PC-9 (cell line): Measurements from ENCODE around the gene FJX1. TPM values are rescaled to one million over a fixed set of nuclear protein-coding genes. Genes with fewer than 3 reads are reported as not detected.
A peak's percentile ranks its signal among the peaks of the same experiment; 100 is the strongest.

ENCODE experiments used
- BruUV-seq: library from RNA; stranded (reverse); fragments of 400-500 nt; replicated peaks from 2 replicates; lab custom pipeline; 2021; lab: Mats Ljungman, UMichigan
- CTCF ChIA-PET: fragments of 300-600 bp; sonication (Branson Sonifier 250); formaldehyde crosslinking; loops from one replicate; lab custom pipeline; 2022; ENCODE audit warnings: antibody characterized with exemption; lab: Charles Lee
- POLR2A ChIA-PET: fragments of 300-600 bp; sonication (Branson Sonifier 250); formaldehyde crosslinking; loops from one replicate; lab custom pipeline; 2022; ENCODE audit warnings: antibody characterized with exemption; ENCODE audit not compliant: unreplicated experiment; lab: Charles Lee
- DNase-seq, 2 experiments: peaks; one replicate each; pipeline versions ENCODE4 v3.0.0 to v3.0.0-alpha.2; 2015 to 2022; ENCODE audit warnings: mixed read lengths in 1 of 2
- H2AFZ ChIP-seq: fragments of 200-600 bp; sonication (generic); 2 replicates; pipeline ENCODE4 v1.8.1; 2017; ENCODE audit warnings: antibody characterized with exemption
- H3F3A ChIP-seq: fragments of 200-600 bp; sonication (generic); 2 replicates; pipeline ENCODE4 v1.8.1; 2017; ENCODE audit warnings: antibody characterized with exemption, mild to moderate bottlenecking, low read depth; ENCODE audit not compliant: insufficient read depth
- H3K27ac ChIP-seq: fragments of 200-600 bp; sonication (generic); 2 replicates; pipeline ENCODE4 v1.6.1; 2016; ENCODE audit warnings: mixed run types
- H3K27me3 ChIP-seq: fragments of 200-600 bp; sonication (generic); 2 replicates; pipeline ENCODE4 v1.6.1; 2016; ENCODE audit warnings: low read depth, mixed run types; ENCODE audit not compliant: insufficient read depth
- H3K36me3 ChIP-seq: fragments of 200-600 bp; sonication (generic); 2 replicates; pipeline ENCODE4 v1.6.1; 2016; ENCODE audit warnings: low read depth, mixed run types
- H3K4me1 ChIP-seq: fragments of 200-600 bp; sonication (generic); replicated peaks from 2 replicates; pipeline ENCODE4 v1.6.1; 2016; ENCODE audit warnings: mixed run types; ENCODE audit not compliant: insufficient read depth
- H3K4me2 ChIP-seq: fragments of 200-600 bp; sonication (generic); 2 replicates; pipeline ENCODE4 v1.6.1; 2017; ENCODE audit warnings: mixed run types
- H3K4me3 ChIP-seq: fragments of 200-600 bp; sonication (generic); 2 replicates; pipeline ENCODE4 v1.6.1; 2016; ENCODE audit warnings: mixed run types
- H3K79me2 ChIP-seq: fragments of 200-600 bp; sonication (generic); 2 replicates; pipeline ENCODE4 v1.6.1; 2017; ENCODE audit warnings: low read depth, mixed run types
- H3K9me2 ChIP-seq: fragments of 200-600 bp; sonication (generic); 2 replicates; pipeline ENCODE4 v1.8.1; 2017; ENCODE audit warnings: mild to moderate bottlenecking; ENCODE audit not compliant: insufficient read depth
- H3K9me3 ChIP-seq: fragments of 200-600 bp; sonication (generic); 2 replicates; pipeline ENCODE4 v1.8.1; 2016; ENCODE audit warnings: low read depth; ENCODE audit not compliant: insufficient read depth
- H4K20me1 ChIP-seq: fragments of 200-600 bp; sonication (generic); 2 replicates; pipeline ENCODE4 v1.8.1; 2017; ENCODE audit not compliant: insufficient read depth
- EZH2 ChIP-seq: fragments of 200-600 bp; sonication (generic); IDR thresholded peaks from 2 replicates; pipeline ENCODE4 v1.8.0; 2017; ENCODE audit warnings: antibody characterized with exemption, low read depth
- intact Hi-C: fragments of 100-400 bp; cut with micrococcal nuclease; formaldehyde crosslinking; loops from one replicate; pipeline ENCODE4 v1.10.0; 2022; ENCODE audit not compliant: unreplicated experiment
- total RNA-seq: library from RNA; stranded (reverse); gene quantifications from 2 replicates; pipeline ENCODE4 v1.2.3, GENCODE V29; 2021
- TF ChIP-seq, protein P1 (sequence below): fragments of 200-600 bp; sonication (generic); conservative IDR thresholded peaks from 2 replicates; pipeline ENCODE4 v1.6.1; 2017; ENCODE audit warnings: mixed run types, antibody characterized with exemption, mild to moderate bottlenecking, moderate library complexity

Gene FJX1
- total RNA-seq, 1 experiment from 2014 or later = 14.8 TPM

- peak; percentile 12 to 76 for DNase-seq
- Histone ChIP-seq H2AFZ (no peak overlapping the region; the same call in 1 of the 2 replicates), H3F3A (peaks cover 3% of the 10 kb centered on the region; the same call in 1 of the 2 replicates), H3K4me3 (no peak overlapping the region), H3K79me2 (no peaks in the 10 kb centered on the region), H3K27ac (peak overlapping the region; percentile 91), H4K20me1 (no peaks in the 10 kb centered on the region), H3K4me2 (peak overlapping the region; percentile 69), H3K27me3 (no peaks in the 10 kb centered on the region), H3K9me2 (no peaks in the 10 kb centered on the region), H3K36me3 (no peaks in the 10 kb centered on the region), H3K4me1 (peaks cover 21% of the 10 kb centered on the region), H3K9me3 (peaks cover 7% of the 10 kb centered on the region; the same call in 1 of the 2 replicates)
- intact Hi-C loops = no loop called here
- CTCF ChIA-PET = no interaction called here
- no TSS peak for BruUV-seq
- no peak for TF ChIP-seq EZH2
- TF ChIP-seq, protein P1, sequence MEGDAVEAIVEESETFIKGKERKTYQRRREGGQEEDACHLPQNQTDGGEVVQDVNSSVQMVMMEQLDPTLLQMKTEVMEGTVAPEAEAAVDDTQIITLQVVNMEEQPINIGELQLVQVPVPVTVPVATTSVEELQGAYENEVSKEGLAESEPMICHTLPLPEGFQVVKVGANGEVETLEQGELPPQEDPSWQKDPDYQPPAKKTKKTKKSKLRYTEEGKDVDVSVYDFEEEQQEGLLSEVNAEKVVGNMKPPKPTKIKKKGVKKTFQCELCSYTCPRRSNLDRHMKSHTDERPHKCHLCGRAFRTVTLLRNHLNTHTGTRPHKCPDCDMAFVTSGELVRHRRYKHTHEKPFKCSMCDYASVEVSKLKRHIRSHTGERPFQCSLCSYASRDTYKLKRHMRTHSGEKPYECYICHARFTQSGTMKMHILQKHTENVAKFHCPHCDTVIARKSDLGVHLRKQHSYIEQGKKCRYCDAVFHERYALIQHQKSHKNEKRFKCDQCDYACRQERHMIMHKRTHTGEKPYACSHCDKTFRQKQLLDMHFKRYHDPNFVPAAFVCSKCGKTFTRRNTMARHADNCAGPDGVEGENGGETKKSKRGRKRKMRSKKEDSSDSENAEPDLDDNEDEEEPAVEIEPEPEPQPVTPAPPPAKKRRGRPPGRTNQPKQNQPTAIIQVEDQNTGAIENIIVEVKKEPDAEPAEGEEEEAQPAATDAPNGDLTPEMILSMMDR = no peak
- POLR2A ChIA-PET = no interaction called here
Measured at GRCh38 chr11:35579557-35580396, 38.5 kb upstream of the FJX1 start.

GRCh38 chr11:35580397-35580781 is 37.9 kb upstream of the FJX1 start:
- Histone ChIP-seq H3K27me3 (no peaks in the 10 kb centered on the region), H4K20me1 (no peaks in the 10 kb centered on the region), H3F3A (peaks cover 3% of the 10 kb centered on the region; the same call in 1 of the 2 replicates), H2AFZ (no peak overlapping the region), H3K36me3 (no peaks in the 10 kb centered on the region), H3K4me3 (no peak overlapping the region), H3K4me1 (peaks cover 21% of the 10 kb centered on the region), H3K9me3 (peaks cover 12% of the 10 kb centered on the region; the same call in 1 of the 2 replicates), H3K79me2 (no peaks in the 10 kb centered on the region), H3K9me2 (no peaks in the 10 kb centered on the region), H3K4me2 (no peak overlapping the region), H3K27ac (peak overlapping the region; percentile 91)
- TF ChIP-seq EZH2 = no peak
- TF ChIP-seq, protein P1 = no peak
- no peak for DNase-seq
- CTCF ChIA-PET = no interaction called here
- POLR2A ChIA-PET = interaction anchor here (0.5 kb wide), 1 partner anchor 12 kb away, joined by 4 read pairs; no protein-coding TSS in a partner anchor
- intact Hi-C loops = no loop called here
- BruUV-seq = no TSS peak

GRCh38 chr11:35582033-35582432 is 36.2 kb upstream of the FJX1 start:
- H3K27me3 ChIP-seq = no peaks in the 10 kb centered on the region
- H3K4me1 ChIP-seq = peaks cover 21% of the 10 kb centered on the region
- intact Hi-C loops = no loop called here
- no peaks in the 10 kb centered on the region for H3K36me3 ChIP-seq
- H3K27ac ChIP-seq = no peak overlapping the region
- ChIA-PET CTCF (no interaction called here), POLR2A (no interaction called here)
- H2AFZ ChIP-seq = no peak overlapping the region
- no peak for DNase-seq
- no TSS peak for BruUV-seq
- no peak overlapping the region for H3K4me3 ChIP-seq
- H3F3A ChIP-seq = peaks cover 3% of the 10 kb centered on the region; the same call in 1 of the 2 replicates
- no peaks in the 10 kb centered on the region for H3K9me2 ChIP-seq
- H3K4me2 ChIP-seq = no peak overlapping the region
- no peaks in the 10 kb centered on the region for H3K79me2 ChIP-seq
- TF ChIP-seq EZH2 = no peak
- TF ChIP-seq, protein P1 = no peak
- H4K20me1 ChIP-seq = no peaks in the 10 kb centered on the region
- H3K9me3 ChIP-seq = peaks cover 12% of the 10 kb centered on the region; the same call in 1 of the 2 replicates
